Hematopoietic multipotent progenitor cell treated with erythropoietin and hydrocortisone succinate and interleukin-3 and kit ligand, for 6 days (in vitro differentiated cells): ENCODE measurements around the gene TM9SF4.
A peak's percentile ranks its signal among the peaks of the same experiment; 100 is the strongest.

Experiments used
- DNase-seq: peaks from one replicate; pipeline ENCODE4 v3.0.0-alpha.2; 2015

Gene TM9SF4

DNA sequence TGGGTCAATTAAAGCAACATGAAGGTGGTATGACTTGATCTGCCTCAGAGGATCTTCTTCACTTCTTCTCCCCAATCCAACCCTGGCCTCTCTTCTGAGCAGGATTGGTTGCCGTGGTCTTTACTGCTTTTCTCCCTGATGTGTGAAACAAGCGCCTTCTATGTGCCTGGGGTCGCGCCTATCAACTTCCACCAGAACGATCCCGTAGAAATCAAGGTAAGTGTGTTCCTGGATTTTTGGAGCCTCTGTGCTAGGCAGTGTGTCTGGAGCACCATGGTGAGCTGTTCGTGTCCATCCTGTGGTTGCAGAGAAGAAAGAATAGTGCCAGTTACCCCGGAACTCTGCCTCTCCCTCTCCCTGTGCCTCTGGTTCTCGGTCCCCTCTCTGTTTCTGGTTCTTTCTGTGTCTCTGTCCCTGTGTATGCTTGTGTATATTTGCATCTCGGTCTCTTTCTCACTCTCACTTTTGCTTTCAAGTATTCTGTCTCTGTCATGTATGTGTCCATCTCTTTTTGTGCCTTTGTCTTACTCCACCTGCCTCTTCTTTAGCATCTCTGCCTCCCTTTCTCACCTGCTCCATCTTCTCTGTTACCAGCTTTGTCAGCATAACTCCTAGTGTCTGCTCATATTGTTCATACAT, 23.5 kb downstream of the TM9SF4 start:
- DNase-seq, result no peak

DNA sequence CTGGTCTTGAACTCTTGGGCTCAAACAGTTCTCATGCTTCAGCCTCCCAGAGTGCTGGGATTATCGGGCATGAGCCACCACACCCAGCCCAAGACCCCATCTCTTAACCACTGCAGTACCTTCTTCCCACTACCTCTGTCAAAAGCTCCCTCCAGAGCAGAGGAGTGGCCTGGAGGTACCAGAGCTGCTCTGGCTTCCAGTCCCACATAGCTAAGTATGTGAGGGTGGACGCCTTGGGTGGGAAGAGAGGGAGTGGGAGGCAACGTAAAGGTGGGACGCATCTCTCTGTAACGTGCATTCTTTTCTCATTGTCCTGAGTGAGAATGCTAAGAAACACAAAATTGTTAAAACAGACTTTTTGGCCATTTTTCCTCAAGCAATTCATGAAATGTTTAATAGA, 24.5 kb downstream of the TM9SF4 start:
- no peak for DNase-seq

GRCh38 chr20:32135983-32136515, 26.5 kb downstream of the TM9SF4 start:
- DNase-seq, result no peak

- DNase-seq, result no peak
Measured at GRCh38 chr20:32138921-32139320, 29.4 kb downstream of the TM9SF4 start.

DNA sequence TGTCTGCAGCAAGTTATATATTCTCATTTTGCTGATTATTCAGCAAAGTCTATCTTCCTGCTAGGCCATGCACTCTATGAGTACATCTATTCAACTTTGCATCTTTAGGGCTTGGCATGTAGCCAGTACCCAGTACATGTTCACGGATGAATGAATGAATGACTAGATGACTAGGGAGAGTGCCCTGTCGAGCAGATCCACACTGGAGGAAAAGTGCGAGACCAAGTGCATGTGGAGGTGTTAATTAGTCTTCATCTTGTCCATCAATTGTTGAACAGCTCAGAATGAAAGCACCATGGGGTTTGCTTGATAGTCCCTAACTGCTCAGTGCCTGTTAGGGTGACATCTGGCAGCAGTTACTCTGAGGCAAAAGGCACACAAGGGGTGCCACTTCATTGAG, 30.4 kb downstream of the TM9SF4 start:
- no peak for DNase-seq

DNA sequence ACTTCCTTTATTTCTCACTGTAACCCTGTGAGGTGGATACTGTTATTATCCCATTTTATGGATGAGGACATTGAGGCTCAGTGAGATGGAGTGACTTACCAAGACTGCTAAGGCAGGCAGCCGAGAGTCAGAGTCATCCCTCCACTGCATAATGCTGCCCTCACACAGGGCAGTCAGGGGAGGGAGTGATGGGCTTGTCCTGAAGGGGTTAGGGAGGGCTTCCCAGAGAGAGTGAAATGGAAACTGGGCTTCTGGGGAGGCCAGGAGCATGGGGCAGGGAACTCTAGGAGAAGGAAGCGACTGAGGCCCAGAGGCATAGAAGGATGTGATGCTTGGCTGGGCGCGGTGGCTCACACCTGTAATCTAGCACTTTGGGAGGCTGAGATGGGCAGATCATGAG, 31.1 kb downstream of the TM9SF4 start:
- no peak for DNase-seq

DNA sequence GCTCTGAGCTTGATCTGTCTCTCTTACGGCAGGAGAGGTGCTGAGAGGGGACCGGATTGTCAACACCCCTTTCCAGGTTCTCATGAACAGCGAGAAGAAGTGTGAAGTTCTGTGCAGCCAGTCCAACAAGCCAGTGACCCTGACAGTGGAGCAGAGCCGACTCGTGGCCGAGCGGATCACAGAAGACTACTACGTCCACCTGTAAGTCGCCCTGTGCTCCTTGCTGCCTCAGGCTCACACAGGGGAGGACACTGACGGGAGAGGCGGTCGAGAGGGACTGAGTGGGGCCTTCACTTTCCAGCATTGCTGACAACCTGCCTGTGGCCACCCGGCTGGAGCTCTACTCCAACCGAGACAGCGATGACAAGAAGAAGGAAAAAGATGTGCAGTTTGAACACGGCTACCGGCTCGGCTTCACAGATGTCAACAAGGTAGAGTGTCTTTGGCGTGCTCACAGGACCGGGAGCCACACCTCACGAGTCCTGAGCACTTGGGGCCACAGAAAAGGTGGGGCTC, 32.0 kb downstream of the TM9SF4 start:
- DNase-seq, result no peak

- no peak for DNase-seq
Measured at GRCh38 chr20:32142088-32142487, 32.6 kb downstream of the TM9SF4 start.

GRCh38 chr20:32142991-32143390, 33.5 kb downstream of the TM9SF4 start:
- DNase-seq, result no peak

GRCh38 chr20:32144898-32145662, 35.6 kb downstream of the TM9SF4 start:
- DNase-seq, result no peak

DNA sequence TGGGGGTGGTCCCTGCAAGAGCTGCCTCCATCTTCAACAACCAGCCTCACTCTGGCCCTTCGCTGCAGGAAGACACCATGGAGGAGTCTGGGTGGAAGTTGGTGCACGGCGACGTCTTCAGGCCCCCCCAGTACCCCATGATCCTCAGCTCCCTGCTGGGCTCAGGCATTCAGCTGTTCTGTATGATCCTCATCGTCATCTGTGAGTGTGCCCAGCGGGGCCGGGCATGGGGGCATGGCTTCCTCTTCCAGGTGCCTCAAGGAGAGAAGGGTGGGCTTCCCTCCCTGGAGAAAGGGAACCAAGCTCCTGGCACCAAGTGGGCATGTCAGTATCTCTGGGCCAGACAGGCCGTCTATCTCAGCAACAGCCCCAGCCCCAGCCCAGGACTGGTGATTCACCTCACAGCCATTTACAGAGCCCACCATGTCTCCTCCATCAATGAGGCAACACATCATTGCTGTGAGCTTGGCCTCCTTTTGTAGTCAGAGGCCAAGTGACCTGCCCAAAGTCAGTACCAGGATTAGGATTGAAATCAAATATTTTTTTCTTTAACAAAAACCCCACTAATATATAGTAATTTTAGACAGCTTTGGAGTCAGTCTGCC, 40.2 kb downstream of the TM9SF4 start:
- no peak for DNase-seq

DNA sequence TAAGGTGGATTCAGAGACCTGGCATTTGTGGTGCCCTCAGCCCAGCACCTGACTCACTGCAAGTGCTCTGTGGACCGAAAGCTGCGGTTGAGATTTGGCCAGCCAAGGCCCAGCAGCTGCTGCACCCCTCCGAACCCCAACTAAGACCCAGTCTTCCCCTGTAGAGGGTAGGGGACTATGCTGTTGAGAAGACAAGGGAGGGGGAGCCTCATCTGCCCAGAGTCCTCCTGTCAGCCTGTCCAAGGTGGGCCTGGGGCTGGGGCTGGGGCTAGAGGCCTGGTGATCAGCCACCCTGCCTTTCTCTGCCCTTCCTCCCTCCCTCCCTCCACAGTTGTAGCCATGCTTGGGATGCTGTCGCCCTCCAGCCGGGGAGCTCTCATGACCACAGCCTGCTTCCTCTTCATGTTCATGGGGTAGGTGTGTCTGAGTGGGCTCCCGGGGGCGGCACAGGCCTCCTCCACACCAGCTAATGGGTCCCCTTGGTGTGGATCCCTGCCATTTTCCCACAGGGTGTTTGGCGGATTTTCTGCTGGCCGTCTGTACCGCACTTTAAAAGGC, 40.9 kb downstream of the TM9SF4 start:
- no peak for DNase-seq

DNA sequence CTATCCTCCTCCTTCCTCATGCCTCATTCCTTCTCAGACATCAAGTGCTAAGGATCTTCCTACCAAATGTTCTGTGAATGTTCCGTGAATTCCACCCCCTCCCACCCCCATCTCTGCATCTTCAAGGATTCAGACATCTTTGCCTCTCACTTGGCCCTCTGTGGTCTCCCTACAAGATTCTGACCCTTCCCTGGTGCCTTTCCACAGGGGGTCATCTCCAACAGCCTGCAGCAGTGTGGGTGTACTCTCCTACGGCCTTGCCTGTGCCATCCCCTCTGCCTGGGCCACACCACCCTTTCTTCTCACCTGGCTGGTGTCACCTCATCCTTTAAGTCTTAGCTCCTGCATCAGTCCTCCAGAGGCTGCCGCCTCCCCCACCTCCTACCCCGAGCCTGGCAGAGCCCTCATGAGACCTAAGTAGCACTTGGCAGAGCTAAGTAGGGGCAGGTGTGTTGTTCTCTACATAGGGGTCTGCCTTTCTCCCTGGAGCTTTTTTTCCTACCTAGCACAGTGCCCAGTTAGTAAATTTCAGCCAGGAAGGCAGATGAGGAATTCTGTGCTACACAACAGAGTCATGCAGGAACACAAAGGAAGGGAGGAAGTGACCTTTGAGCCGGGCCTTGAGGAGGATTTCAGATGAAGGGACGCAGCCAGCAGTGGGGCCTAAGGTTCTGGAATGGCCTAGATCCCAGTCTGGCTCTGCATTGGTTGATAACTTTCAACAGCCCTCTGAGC, 43.1 kb downstream of the TM9SF4 start:
- no peak for DNase-seq

- no peak for DNase-seq
Measured at GRCh38 chr20:32153156-32153665, 43.7 kb downstream of the TM9SF4 start.

DNA sequence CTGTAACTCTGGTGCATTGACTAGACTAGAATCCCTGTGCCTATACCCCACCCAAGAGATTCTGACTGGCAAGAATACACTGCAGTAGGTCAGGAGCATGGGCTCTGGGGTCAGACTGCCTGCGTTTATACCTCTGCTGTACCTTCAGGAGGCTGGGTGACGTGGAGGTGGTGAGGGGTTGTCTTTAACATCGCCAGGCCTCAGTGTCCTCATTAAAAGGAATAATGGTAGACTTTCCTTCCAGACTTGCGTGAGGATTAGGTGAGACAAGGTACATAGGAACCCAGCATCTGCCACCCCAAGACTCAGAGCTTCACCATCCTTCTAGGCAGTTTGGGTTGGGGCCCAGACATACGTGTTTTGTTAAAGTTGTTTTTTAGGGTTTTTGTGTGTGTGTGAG, 44.3 kb downstream of the TM9SF4 start:
- DNase-seq, result no peak

GRCh38 chr20:32155017-32155981, 45.8 kb downstream of the TM9SF4 start:
- peak; percentile 51 for DNase-seq

DNA sequence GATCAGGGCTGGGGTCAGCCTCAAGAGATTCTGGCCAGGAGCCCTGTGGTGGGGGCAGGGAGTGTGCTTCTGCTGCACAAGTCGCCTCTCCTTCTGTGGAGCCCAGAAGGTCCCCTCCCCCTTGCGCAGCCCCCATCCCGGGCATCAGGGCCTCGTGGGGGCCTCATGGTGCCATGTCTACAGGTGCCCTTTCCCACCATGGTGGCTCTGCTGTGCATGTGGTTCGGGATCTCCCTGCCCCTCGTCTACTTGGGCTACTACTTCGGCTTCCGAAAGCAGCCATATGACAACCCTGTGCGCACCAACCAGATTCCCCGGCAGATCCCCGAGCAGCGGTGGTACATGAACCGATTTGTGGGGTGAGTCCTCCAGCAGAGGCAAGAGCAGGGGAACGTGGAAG, 48.1 kb downstream of the TM9SF4 start:
- DNase-seq, result no peak

DNA sequence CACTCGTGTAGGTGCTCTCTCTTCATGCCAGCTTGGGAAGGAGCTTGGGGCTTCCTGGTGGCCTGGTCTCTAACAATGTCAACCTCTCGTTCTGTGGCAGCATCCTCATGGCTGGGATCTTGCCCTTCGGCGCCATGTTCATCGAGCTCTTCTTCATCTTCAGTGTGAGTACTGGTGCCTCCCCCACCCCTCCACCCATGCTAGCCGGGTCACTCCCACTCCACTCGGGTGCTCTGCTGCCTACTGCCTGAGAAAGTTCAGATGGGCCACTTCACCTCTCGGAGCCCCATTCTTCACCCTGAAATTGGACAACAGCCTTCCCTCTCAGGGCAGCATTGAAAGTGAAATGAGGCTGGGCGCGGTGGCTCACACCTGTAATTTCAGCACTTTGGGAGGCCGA, 48.8 kb downstream of the TM9SF4 start:
- no peak for DNase-seq

- no peak for DNase-seq
Measured at GRCh38 chr20:32158943-32159660, 49.6 kb downstream of the TM9SF4 start.

DNA sequence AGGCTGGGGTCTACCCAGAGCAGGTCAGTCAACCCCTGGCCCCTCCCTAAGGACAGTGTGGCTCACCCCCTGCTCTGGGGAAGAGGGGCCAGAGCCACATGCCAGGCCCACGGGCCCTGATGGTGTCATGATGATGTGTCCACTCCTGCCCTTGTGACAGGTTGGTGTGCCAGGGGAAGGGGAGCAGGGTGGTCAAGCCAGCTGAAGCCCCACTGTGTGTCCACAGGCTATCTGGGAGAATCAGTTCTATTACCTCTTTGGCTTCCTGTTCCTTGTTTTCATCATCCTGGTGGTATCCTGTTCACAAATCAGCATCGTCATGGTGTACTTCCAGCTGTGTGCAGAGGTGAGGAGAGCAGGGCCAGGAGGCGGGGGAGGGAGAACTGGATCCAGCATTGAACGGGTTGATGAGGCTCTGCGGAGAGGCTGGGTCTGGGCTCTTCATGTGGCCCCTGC, 50.3 kb downstream of the TM9SF4 start:
- no peak for DNase-seq

DNA sequence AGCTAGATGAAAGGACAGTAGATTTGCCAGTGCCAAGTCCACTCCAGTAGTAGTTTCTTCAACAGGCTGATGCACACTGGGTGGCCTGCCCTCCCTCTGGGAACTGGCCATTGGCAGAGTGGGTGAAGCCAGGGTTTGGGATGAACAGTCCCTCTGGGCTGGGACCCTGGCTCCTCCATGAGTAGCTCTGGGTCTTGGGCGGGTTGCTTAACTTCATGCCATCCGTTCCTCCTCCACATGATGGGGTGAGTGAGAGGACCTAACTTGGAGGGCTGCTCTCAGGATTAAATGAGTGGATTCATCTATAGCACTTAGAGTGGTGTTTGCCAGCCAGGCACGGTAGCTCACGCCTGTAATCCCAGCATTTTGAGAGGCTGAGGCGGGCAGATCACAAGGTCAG, 50.8 kb downstream of the TM9SF4 start:
- no peak for DNase-seq
